Body of pancreas (tissue), 4 donors: Measurements from ENCODE around the gene EBF3.

Source experiments
- CTCF ChIP-seq, 7 experiments: fragments of 450-650 bp in 4 of 7; fragments of 200-600 bp in 3 of 7; sonication (generic) in 3 of 7; IDR thresholded peaks; one replicate each; pipeline ENCODE4 v1.5.1; 2016 to 2019; ENCODE audit warnings: antibody characterized with exemption in 7 of 7
- POLR2A ChIP-seq, 3 donors: fragments of 450-650 bp; IDR thresholded peaks; one replicate each; pipeline ENCODE4 v1.6.1; 2016; ENCODE audit warnings: antibody characterized with exemption in 3 of 3, mild to moderate bottlenecking in 2 of 3

- TF ChIP-seq CTCF (IDR thresholded peaks at IDR 0.05) (no peak), POLR2A (IDR thresholded peaks at IDR 0.05) (no peak)
Observed at GRCh38 chr10:129857242-129857960, 106.7 kb downstream of the EBF3 start.
